GM19395 (cell line): ENCODE results near the gene SNX25.
A peak's percentile ranks its signal among the peaks of the same experiment; 100 is the strongest.
"Not testable (repeated sequence)": the region's sequence is repeated elsewhere in the genome, so short reads cannot be mapped to it uniquely, and the experiment has no call there.

Source experiments
- ATAC-seq: cut with Tn5 transposase; IDR thresholded peaks from one replicate; pipeline ENCODE4 v1.9.1; 2021; ENCODE audit warnings: mild to moderate bottlenecking, moderate library complexity; ENCODE audit not compliant: unreplicated experiment

SNX25 gene

GRCh38 chr4:185204238-185204910 lies 5.0 kb upstream of the SNX25 start:
- no peak for ATAC-seq

GRCh38 chr4:185205073-185205472 lies 4.3 kb upstream of the SNX25 start:
- ATAC-seq: not testable (repeated sequence)

- ATAC-seq: no peak
Observed at GRCh38 chr4:185205697-185206342, 3.6 kb upstream of the SNX25 start.

- no peak for ATAC-seq
Observed at GRCh38 chr4:185207466-185207865, 1.9 kb upstream of the SNX25 start.

- ATAC-seq: peak; percentile 13
Observed at GRCh38 chr4:185209852-185210101, 379 bp downstream of the SNX25 start.

GRCh38 chr4:185210102-185210981 lies 944 bp downstream of the SNX25 start:
- peak; percentile 5 for ATAC-seq

- ATAC-seq: no peak
Observed at GRCh38 chr4:185211035-185211434, 1.6 kb downstream of the SNX25 start.

GRCh38 chr4:185211641-185212040 lies 2.2 kb downstream of the SNX25 start:
- no peak for ATAC-seq

- no peak for ATAC-seq
Observed at GRCh38 chr4:185212581-185212980, 3.2 kb downstream of the SNX25 start.

GRCh38 chr4:185213877-185214276 lies 4.5 kb downstream of the SNX25 start:
- peak; percentile 52 for ATAC-seq

- ATAC-seq: no peak
Observed at GRCh38 chr4:185215261-185215660, 5.9 kb downstream of the SNX25 start.

- ATAC-seq: no peak
Observed at GRCh38 chr4:185217408-185217975, 8.1 kb downstream of the SNX25 start.

GRCh38 chr4:185218312-185218711 lies 8.9 kb downstream of the SNX25 start:
- ATAC-seq: no peak

GRCh38 chr4:185219551-185220344 lies 10.3 kb downstream of the SNX25 start:
- ATAC-seq: peak; percentile 81

- no peak for ATAC-seq
Observed at GRCh38 chr4:185221491-185221890, 12.1 kb downstream of the SNX25 start.

- ATAC-seq: no peak
Observed at GRCh38 chr4:185221912-185222311, 12.5 kb downstream of the SNX25 start.

- ATAC-seq: no peak
Observed at GRCh38 chr4:185222598-185222997, 13.2 kb downstream of the SNX25 start.

GRCh38 chr4:185224597-185224996 lies 15.2 kb downstream of the SNX25 start:
- ATAC-seq: no peak

GRCh38 chr4:185225940-185226339 lies 16.5 kb downstream of the SNX25 start:
- no peak for ATAC-seq

GRCh38 chr4:185227131-185227551 lies 17.7 kb downstream of the SNX25 start:
- no peak for ATAC-seq
